ENCODE measurements around the gene FUT4.

The FUT4 gene

GRCh38 chr11:94563848-94564467, 20.2 kb downstream of the FUT4 start:
- H2BK15ac ChIP-seq (ENCODE audit: low read length): no peak overlapping the region
- no peak overlapping the region for H2BK5ac ChIP-seq (ENCODE audit: low read length)
- H4K8ac ChIP-seq (ENCODE audit: low read depth, low read length): no peak overlapping the region
- no peaks in the 10 kb centered on the region for H3K79me1 ChIP-seq (ENCODE audit: low read depth, low read length)
- H2AFZ ChIP-seq (ENCODE audit: low read length): peak overlapping the region; percentile 11
- no peaks in the 10 kb centered on the region for H3K36me3 ChIP-seq (replicated peaks in 1 of 2; ENCODE audit: control insufficient read depth in 2 of 2, insufficient read depth in 2 of 2, low read length in 2 of 2)
- H4K91ac ChIP-seq (ENCODE audit: low read depth, low read length, poor library complexity): no peak overlapping the region
- no peak overlapping the region for H3K27ac ChIP-seq (replicated peaks; ENCODE audit: low read length)
- WGBS, 2 donors (ENCODE audit: extremely low coverage in 2 of 2, insufficient read length in 2 of 2, insufficient replicate concordance in 1 of 2): no CpG with 5 or more reads among the region's 8 CpGs
- no peak overlapping the region for H3K4me3 ChIP-seq (ENCODE audit: low read length in 2 of 2)
- H2BK12ac ChIP-seq (ENCODE audit: low read length): no peak overlapping the region
- H3K4me1 ChIP-seq (ENCODE audit: control insufficient read depth in 2 of 2, insufficient read depth in 1 of 2, low read depth in 1 of 2, low read length in 2 of 2): peaks cover 0 to 4% of the 10 kb centered on the region in 2 donors
- H3K9me3 ChIP-seq (replicated peaks in 1 of 2; ENCODE audit: control insufficient read depth in 2 of 2, insufficient read depth in 1 of 2, low read depth in 1 of 2, low read length in 2 of 2): no peaks in the 10 kb centered on the region
- no peak for DNase-seq (ENCODE audit: low spot score)
- H3K14ac ChIP-seq (ENCODE audit: low read length): no peak overlapping the region
- H2BK120ac ChIP-seq (ENCODE audit: low read depth, low read length): no peak overlapping the region
- H3K9ac ChIP-seq (ENCODE audit: low read depth, low read length, poor library complexity): no peak overlapping the region
- no peak overlapping the region for H3K23ac ChIP-seq (ENCODE audit: low read depth, low read length, poor library complexity)
- H3K4ac ChIP-seq (ENCODE audit: low read length): no peak overlapping the region
- H3K18ac ChIP-seq (ENCODE audit: low read length): no peak overlapping the region
- H3K4me2 ChIP-seq (ENCODE audit: insufficient read depth, low read length, poor library complexity, severe bottlenecking): no peak overlapping the region
- H3K27me3 ChIP-seq (ENCODE audit: control insufficient read depth in 3 of 3, insufficient read depth in 3 of 3, low read depth in 1 of 3, low read length in 3 of 3): no peaks in the 10 kb centered on the region
- H2AK5ac ChIP-seq (ENCODE audit: low read depth, low read length): no peak overlapping the region

GRCh38 chr11:94567181-94567670, 23.5 kb downstream of the FUT4 start, which contains the start of gene PIWIL4:
TSS of gene PIWIL4 (plus strand) at chr11:94567368. CDS start at chr11:94567519, 151 bp downstream.
- peak within 1 kb of the TSS; percentile 65 for H3K23ac ChIP-seq (ENCODE audit: low read depth, low read length, poor library complexity)
- peak within 1 kb of the TSS; percentile 38 for H3K14ac ChIP-seq (ENCODE audit: low read length)
- no peak within 1 kb of the TSS for H2AK5ac ChIP-seq (ENCODE audit: low read depth, low read length)
- H3K27ac ChIP-seq (replicated peaks; ENCODE audit: low read length): no peak within 1 kb of the TSS
- H3K4ac ChIP-seq (ENCODE audit: low read length): no peak within 1 kb of the TSS
- no peak within 1 kb of the TSS for H3K4me2 ChIP-seq (ENCODE audit: insufficient read depth, low read length, poor library complexity, severe bottlenecking)
- peak within 1 kb of the TSS; percentile 58 for H2BK12ac ChIP-seq (ENCODE audit: low read length)
- H2BK15ac ChIP-seq (ENCODE audit: low read length): peak within 1 kb of the TSS; percentile 37
- H3K4me1 ChIP-seq (ENCODE audit: control insufficient read depth in 2 of 2, insufficient read depth in 1 of 2, low read depth in 1 of 2, low read length in 2 of 2): peaks cover 0 to 4% of the 10 kb centered on the region in 2 donors
- peak within 1 kb of the TSS; percentile 53 for H4K91ac ChIP-seq (ENCODE audit: low read depth, low read length, poor library complexity)
- no peak within 1 kb of the TSS for H2BK120ac ChIP-seq (ENCODE audit: low read depth, low read length)
- DNase-seq (ENCODE audit: low spot score): no peak
- H3K9me3 ChIP-seq (replicated peaks in 1 of 2; ENCODE audit: control insufficient read depth in 2 of 2, insufficient read depth in 1 of 2, low read depth in 1 of 2, low read length in 2 of 2): no peaks in the 10 kb centered on the region
- H2BK5ac ChIP-seq (ENCODE audit: low read length): no peak within 1 kb of the TSS
- H3K79me1 ChIP-seq (ENCODE audit: low read depth, low read length): no peaks in the 10 kb centered on the region
- H3K36me3 ChIP-seq (replicated peaks in 1 of 2; ENCODE audit: control insufficient read depth in 2 of 2, insufficient read depth in 2 of 2, low read length in 2 of 2): no peaks in the 10 kb centered on the region
- H3K27me3 ChIP-seq (ENCODE audit: control insufficient read depth in 3 of 3, insufficient read depth in 3 of 3, low read depth in 1 of 3, low read length in 3 of 3): no peaks in the 10 kb centered on the region
- no CpG with 5 or more reads among the region's 25 CpGs for WGBS, 2 donors (ENCODE audit: extremely low coverage in 2 of 2, insufficient read length in 2 of 2, insufficient replicate concordance in 1 of 2)
- no peak within 1 kb of the TSS for H4K8ac ChIP-seq (ENCODE audit: low read depth, low read length)
- H3K4me3 ChIP-seq (ENCODE audit: low read length in 2 of 2): no peak within 1 kb of the TSS
- peak within 1 kb of the TSS; percentile 83 for H3K18ac ChIP-seq (ENCODE audit: low read length)
- no peak within 1 kb of the TSS for H3K9ac ChIP-seq (ENCODE audit: low read depth, low read length, poor library complexity)
- peak within 1 kb of the TSS; percentile 7 for H2AFZ ChIP-seq (ENCODE audit: low read length)

- no peak overlapping the region for H3K4ac ChIP-seq (ENCODE audit: low read length)
- H3K27me3 ChIP-seq (ENCODE audit: control insufficient read depth in 3 of 3, insufficient read depth in 3 of 3, low read depth in 1 of 3, low read length in 3 of 3): no peaks in the 10 kb centered on the region
- no peaks in the 10 kb centered on the region for H3K9me3 ChIP-seq (replicated peaks in 1 of 2; ENCODE audit: control insufficient read depth in 2 of 2, insufficient read depth in 1 of 2, low read depth in 1 of 2, low read length in 2 of 2)
- H3K18ac ChIP-seq (ENCODE audit: low read length): no peak overlapping the region
- no peak for DNase-seq (ENCODE audit: low spot score)
- no peak overlapping the region for H2BK12ac ChIP-seq (ENCODE audit: low read length)
- no peaks in the 10 kb centered on the region for H3K36me3 ChIP-seq (replicated peaks in 1 of 2; ENCODE audit: control insufficient read depth in 2 of 2, insufficient read depth in 2 of 2, low read length in 2 of 2)
- no peak overlapping the region for H3K23ac ChIP-seq (ENCODE audit: low read depth, low read length, poor library complexity)
- no peak overlapping the region for H3K4me3 ChIP-seq (ENCODE audit: low read length in 2 of 2)
- peak overlapping the region; percentile 7 for H2AFZ ChIP-seq (ENCODE audit: low read length)
- H4K91ac ChIP-seq (ENCODE audit: low read depth, low read length, poor library complexity): no peak overlapping the region
- H2AK5ac ChIP-seq (ENCODE audit: low read depth, low read length): no peak overlapping the region
- no peak overlapping the region for H4K8ac ChIP-seq (ENCODE audit: low read depth, low read length)
- WGBS, 2 donors (ENCODE audit: extremely low coverage in 2 of 2, insufficient read length in 2 of 2, insufficient replicate concordance in 1 of 2): no CpG with 5 or more reads among the region's 5 CpGs
- H3K79me1 ChIP-seq (ENCODE audit: low read depth, low read length): no peaks in the 10 kb centered on the region
- H2BK15ac ChIP-seq (ENCODE audit: low read length): no peak overlapping the region
- H3K9ac ChIP-seq (ENCODE audit: low read depth, low read length, poor library complexity): no peak overlapping the region
- peaks cover 0 to under 1% of the 10 kb centered on the region in 2 donors for H3K4me1 ChIP-seq (ENCODE audit: control insufficient read depth in 2 of 2, insufficient read depth in 1 of 2, low read depth in 1 of 2, low read length in 2 of 2)
- H2BK5ac ChIP-seq (ENCODE audit: low read length): no peak overlapping the region
- H3K27ac ChIP-seq (replicated peaks; ENCODE audit: low read length): no peak overlapping the region
- H3K4me2 ChIP-seq (ENCODE audit: insufficient read depth, low read length, poor library complexity, severe bottlenecking): no peak overlapping the region
- no peak overlapping the region for H3K14ac ChIP-seq (ENCODE audit: low read length)
- H2BK120ac ChIP-seq (ENCODE audit: low read depth, low read length): no peak overlapping the region
Observed at GRCh38 chr11:94568200-94568599, 24.5 kb downstream of the FUT4 start.

GRCh38 chr11:94568717-94569116, 25.0 kb downstream of the FUT4 start:
- Histone ChIP-seq H2BK5ac (ENCODE audit: low read length) (no peak overlapping the region), H4K91ac (ENCODE audit: low read depth, low read length, poor library complexity) (no peak overlapping the region), H3K9ac (ENCODE audit: low read depth, low read length, poor library complexity) (no peak overlapping the region), H2BK15ac (ENCODE audit: low read length) (no peak overlapping the region), H3K23ac (ENCODE audit: low read depth, low read length, poor library complexity) (no peak overlapping the region), H2AK5ac (ENCODE audit: low read depth, low read length) (no peak overlapping the region), H3K79me1 (ENCODE audit: low read depth, low read length) (no peaks in the 10 kb centered on the region), H3K27ac (replicated peaks; ENCODE audit: low read length) (no peak overlapping the region), H3K18ac (ENCODE audit: low read length) (no peak overlapping the region), H3K9me3 (replicated peaks in 1 of 2; ENCODE audit: control insufficient read depth in 2 of 2, insufficient read depth in 1 of 2, low read depth in 1 of 2, low read length in 2 of 2) (no peaks in the 10 kb centered on the region), H2BK12ac (ENCODE audit: low read length) (no peak overlapping the region), H3K4me3 (ENCODE audit: low read length in 2 of 2) (no peak overlapping the region), H3K36me3 (replicated peaks in 1 of 2; ENCODE audit: control insufficient read depth in 2 of 2, insufficient read depth in 2 of 2, low read length in 2 of 2) (no peaks in the 10 kb centered on the region), H3K4me2 (ENCODE audit: insufficient read depth, low read length, poor library complexity, severe bottlenecking) (no peak overlapping the region), H4K8ac (ENCODE audit: low read depth, low read length) (no peak overlapping the region), H3K14ac (ENCODE audit: low read length) (no peak overlapping the region), H2AFZ (ENCODE audit: low read length) (peak overlapping the region; percentile 21), H3K4ac (ENCODE audit: low read length) (no peak overlapping the region), H3K27me3 (ENCODE audit: control insufficient read depth in 3 of 3, insufficient read depth in 3 of 3, low read depth in 1 of 3, low read length in 3 of 3) (no peaks in the 10 kb centered on the region), H3K4me1 (ENCODE audit: control insufficient read depth in 2 of 2, insufficient read depth in 1 of 2, low read depth in 1 of 2, low read length in 2 of 2) (no peaks in the 10 kb centered on the region), H2BK120ac (ENCODE audit: low read depth, low read length) (no peak overlapping the region)
- no peak for DNase-seq (ENCODE audit: low spot score)
- no CpG with 5 or more reads among the region's 4 CpGs for WGBS, 2 donors (ENCODE audit: extremely low coverage in 2 of 2, insufficient read length in 2 of 2, insufficient replicate concordance in 1 of 2)
